ENCODE measurements around the gene FOSB.

FOSB gene

DNA sequence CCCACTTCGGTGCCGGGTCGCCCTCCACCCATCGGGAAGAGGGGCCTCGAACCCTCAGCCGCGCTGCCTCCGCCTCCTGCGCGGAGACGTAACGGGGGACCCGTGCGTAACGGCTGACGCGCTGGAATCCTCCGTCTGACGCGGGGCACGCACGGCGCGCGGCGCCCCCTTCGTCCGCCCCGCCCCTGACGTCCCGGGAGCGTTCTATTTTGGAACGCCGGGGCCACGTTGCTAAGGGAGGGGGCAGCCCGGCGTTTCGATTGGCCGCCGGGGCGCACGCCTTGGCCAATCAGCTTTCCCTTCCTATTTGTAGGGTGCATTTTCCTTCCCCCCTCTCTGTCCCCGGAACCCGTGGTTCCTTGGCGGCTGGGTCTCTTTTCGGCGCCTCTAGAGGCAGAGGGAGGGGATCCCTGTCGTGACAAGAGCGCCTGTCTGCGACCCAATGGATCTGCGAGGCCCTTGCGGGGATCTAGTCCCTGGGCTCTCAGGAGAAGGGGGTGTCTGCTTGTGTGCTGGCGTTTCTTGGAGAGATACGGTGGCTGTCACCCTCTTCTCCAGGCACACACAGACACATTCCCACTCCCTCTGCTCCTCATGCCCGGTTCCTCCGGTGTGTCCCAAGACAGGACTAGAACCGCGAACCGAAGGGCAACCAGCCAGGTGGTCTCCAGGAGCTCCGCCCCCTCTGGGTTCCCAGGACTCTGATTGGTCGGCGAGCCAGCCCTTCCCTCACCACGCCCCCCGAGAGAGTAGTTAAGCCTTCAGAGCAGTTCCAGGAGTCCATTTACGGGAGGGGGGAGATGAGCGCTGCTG, 1.5 kb downstream of the FOSB start:
- DNase-seq: peak; percentile 85 to 93

DNA sequence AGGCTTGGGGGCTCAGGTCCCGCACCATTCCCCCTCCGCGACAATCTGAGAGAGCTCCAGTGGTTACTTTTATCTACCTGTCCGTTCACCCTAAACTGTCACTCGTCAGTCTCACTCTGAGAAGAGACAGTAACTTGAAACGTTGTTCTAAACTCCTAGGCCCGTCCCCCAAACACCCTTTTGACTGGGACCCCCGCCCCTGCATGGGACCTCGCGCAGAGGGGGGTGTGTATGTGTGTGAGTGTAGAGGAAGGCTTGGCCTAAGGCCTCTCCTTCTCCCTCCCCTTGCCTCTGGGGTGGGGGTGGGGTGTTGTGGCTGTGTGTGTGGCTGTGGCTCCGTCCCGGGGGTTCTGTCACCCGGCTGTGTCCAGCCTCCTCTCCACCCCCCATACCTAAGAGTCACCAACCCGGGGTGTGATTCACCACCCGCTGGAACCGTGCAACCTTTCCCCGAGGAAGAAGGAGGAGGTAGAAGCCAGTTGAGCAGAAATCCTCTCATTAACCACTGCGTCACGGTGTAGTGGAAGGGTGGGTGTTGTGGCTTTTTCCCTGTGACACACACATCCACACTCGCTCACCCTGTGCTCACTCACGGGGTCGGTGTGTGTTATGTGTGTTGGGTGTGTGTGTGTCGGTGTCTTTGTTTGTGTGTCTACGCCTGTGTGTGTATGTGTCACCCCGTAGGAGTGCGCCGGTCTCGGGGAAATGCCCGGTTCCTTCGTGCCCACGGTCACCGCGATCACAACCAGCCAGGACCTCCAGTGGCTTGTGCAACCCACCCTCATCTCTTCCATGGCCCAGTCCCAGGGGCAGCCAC, 2.4 kb downstream of the FOSB start:
- DNase-seq: no peak

DNA sequence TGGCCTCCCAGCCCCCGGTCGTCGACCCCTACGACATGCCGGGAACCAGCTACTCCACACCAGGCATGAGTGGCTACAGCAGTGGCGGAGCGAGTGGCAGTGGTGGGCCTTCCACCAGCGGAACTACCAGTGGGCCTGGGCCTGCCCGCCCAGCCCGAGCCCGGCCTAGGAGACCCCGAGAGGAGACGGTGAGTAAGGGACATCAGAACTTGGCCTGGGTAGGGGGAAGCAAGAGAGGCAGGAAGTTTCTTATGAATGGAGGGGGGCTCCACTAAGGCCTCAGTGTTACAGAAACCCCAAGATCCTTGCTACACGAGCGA, 2.9 kb downstream of the FOSB start:
- DNase-seq: no peak

DNA sequence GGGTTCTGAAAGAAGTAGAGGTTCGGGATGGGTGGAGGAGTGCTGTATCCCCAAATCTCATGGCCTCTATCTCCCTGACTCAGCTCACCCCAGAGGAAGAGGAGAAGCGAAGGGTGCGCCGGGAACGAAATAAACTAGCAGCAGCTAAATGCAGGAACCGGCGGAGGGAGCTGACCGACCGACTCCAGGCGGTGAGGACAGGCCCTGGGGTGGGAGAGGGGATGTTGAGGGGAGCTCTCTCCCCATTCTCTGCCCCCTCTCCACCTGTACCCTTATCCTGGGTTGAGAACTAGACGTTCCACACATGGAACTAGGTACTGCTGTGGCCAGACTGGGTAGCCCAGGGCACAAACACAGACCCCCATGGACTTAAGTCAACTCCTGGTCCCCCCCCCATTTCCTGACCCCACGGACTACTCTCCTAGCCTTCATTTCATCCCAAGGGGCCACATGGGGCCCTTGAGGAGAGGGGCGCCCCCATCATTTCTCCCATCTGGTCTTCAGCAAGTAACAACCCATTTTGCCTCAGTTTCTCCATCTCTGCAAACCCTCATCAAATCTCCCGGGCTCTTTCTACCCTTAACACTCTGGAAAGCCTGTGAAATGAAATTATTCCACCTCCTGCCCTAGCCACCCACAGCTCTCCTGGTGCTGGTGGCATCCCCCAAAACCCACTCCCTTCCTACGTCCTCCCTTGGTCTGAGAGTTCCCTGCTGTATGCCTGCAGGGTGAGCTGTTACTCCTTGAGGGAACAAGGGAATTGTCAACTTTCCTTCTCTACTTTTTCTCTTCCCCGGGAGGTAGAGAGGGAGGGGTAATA, 3.5 kb downstream of the FOSB start:
- DNase-seq: no peak

DNA sequence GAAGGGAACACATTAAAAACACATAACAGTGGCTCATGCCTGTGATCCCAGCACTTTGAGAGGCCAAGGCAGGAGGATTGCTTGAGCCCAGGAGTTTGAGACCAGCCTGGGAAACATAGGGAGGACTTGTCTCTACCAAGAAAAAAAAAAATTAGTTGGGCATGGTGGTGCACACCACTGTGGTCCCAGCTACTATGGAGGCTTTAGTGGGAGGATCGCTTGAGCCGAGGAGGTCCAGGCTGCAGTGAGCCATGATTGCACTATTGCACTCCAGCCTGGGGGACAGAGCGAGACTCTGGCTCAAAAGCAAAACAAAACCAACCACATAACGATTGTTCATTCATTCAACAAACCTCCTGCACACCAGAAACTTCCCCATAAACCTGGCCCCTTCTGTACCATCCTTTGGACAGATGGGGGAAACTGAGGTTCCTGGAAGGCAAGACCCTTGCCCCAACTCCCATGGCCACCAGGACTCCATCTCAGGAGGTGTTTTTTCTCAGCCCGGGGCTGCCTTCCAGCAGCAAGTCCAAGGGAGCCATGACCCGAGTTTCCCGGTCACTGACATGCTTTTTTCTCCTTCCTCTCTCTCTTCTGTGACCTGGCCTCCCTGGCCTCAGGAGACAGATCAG, 4.3 kb downstream of the FOSB start:
- DNase-seq: no peak

DNA sequence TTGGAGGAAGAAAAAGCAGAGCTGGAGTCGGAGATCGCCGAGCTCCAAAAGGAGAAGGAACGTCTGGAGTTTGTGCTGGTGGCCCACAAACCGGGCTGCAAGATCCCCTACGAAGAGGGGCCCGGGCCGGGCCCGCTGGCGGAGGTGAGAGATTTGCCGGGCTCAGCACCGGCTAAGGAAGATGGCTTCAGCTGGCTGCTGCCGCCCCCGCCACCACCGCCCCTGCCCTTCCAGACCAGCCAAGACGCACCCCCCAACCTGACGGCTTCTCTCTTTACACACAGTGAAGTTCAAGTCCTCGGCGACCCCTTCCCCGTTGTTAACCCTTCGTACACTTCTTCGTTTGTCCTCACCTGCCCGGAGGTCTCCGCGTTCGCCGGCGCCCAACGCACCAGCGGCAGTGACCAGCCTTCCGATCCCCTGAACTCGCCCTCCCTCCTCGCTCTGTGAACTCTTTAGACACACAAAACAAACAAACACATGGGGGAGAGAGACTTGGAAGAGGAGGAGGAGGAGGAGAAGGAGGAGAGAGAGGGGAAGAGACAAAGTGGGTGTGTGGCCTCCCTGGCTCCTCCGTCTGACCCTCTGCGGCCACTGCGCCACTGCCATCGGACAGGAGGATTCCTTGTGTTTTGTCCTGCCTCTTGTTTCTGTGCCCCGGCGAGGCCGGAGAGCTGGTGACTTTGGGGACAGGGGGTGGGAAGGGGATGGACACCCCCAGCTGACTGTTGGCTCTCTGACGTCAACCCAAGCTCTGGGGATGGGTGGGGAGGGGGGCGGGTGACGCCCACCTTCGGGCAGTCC, 5.0 kb downstream of the FOSB start:
- no peak for DNase-seq

DNA sequence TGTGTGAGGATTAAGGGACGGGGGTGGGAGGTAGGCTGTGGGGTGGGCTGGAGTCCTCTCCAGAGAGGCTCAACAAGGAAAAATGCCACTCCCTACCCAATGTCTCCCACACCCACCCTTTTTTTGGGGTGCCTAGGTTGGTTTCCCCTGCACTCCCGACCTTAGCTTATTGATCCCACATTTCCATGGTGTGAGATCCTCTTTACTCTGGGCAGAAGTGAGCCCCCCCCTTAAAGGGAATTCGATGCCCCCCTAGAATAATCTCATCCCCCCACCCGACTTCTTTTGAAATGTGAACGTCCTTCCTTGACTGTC, 5.5 kb downstream of the FOSB start:
- no peak for DNase-seq

DNA sequence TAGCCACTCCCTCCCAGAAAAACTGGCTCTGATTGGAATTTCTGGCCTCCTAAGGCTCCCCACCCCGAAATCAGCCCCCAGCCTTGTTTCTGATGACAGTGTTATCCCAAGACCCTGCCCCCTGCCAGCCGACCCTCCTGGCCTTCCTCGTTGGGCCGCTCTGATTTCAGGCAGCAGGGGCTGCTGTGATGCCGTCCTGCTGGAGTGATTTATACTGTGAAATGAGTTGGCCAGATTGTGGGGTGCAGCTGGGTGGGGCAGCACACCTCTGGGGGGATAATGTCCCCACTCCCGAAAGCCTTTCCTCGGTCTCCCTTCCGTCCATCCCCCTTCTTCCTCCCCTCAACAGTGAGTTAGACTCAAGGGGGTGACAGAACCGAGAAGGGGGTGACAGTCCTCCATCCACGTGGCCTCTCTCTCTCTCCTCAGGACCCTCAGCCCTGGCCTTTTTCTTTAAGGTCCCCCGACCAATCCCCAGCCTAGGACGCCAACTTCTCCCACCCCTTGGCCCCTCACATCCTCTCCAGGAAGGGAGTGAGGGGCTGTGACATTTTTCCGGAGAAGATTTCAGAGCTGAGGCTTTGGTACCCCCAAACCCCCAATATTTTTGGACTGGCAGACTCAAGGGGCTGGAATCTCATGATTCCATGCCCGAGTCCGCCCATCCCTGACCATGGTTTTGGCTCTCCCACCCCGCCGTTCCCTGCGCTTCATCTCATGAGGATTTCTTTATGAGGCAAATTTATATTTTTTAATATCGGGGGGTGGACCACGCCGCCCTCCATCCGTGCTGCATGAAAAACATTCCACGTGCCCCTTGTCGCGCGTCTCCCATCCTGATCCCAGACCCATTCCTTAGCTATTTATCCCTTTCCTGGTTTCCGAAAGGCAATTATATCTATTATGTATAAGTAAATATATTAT, 6.1 kb downstream of the FOSB start:
- no peak for DNase-seq

DNA sequence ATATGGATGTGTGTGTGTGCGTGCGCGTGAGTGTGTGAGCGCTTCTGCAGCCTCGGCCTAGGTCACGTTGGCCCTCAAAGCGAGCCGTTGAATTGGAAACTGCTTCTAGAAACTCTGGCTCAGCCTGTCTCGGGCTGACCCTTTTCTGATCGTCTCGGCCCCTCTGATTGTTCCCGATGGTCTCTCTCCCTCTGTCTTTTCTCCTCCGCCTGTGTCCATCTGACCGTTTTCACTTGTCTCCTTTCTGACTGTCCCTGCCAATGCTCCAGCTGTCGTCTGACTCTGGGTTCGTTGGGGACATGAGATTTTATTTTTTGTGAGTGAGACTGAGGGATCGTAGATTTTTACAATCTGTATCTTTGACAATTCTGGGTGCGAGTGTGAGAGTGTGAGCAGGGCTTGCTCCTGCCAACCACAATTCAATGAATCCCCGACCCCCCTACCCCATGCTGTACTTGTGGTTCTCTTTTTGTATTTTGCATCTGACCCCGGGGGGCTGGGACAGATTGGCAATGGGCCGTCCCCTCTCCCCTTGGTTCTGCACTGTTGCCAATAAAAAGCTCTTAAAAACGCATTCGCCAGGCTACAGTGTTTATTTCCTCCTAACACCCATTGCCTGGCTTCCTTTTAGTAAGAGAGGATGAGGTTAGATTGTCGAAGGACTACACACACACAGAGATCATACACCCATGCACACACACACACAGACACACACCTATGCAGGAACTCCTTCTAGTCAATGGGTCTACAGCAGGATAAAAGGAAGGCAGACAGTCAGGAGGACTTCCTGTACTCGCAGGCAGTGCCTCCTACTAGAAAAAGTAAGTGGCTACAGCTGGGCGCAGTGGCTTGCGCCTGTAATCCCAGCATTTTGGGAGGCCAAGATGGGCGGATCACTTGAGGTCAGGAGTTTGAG, 7.1 kb downstream of the FOSB start:
- DNase-seq: no peak

DNA sequence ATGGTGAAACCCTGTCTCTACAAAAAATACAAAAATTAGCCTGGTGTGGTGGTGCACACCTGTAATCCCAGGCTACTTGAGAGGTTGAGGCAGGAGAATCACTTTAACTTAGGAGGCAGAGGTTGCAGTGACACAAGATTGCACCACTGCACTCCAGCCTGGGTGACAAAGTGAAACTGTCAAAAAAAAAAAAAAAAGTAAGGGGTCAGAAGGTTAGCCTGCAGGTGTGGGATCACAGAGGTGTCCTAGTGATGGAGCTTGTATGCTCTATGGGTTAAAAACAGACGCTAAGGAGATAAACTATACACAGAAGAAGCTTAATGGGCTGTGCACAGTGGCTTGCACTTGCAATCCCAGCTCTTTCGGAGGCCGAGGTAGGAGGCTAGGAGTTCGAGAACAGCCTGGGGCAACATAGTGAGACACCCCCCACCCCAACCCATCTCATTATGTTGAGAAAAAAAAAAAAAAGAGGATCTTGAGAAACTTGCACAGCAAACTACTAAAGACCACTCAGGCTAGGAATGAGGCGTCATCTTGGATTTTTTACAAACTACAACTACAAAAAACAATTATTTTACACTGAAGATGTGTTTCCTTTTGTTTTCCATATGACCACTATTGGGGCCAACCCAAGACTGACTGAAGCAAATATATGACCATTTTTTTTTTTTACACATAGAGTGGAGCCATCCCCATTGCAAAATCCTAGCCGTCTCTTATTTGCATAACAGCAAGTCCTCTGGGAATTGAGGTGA, 7.9 kb downstream of the FOSB start:
- DNase-seq: no peak

DNA sequence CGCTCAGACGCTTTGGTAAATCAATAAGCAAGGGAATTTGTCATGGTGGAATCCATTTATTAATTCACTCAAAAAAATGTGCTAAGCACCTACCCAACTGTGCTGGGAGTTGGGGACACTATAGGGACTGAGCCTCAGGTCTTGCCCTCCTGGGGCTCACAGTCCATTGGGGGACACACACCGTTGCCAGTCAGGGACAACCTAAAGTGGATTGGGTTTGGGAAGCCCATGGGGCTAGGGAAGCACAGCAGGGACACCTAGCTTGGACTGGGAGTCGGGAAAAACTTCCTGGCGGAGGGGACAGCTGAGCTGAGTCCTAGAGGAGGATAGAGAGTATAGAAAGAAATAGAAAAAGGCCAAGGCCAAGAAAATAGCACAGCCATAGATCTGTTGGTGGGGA, 8.5 kb downstream of the FOSB start:
- no peak for DNase-seq

DNA sequence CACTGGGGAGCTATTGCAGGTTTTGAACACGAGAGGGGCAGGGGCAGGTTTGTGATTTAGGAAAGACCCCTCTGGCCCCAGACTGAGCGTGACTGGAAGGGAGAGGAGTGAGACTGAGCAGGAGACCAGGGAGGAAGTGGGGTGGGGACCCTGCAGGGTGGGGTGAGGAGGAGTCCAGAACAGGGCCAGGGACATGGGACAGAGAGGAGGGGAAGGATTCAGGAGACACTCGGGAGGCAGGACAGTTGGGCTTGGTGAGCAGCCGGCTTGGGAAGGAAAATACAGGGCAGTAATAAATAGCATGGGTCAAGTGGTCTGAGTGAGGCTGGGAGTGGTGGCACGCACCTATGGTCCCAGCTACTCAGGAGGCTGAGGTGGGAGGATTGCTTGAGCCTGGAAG, 9.4 kb downstream of the FOSB start:
- DNase-seq: no peak

DNA sequence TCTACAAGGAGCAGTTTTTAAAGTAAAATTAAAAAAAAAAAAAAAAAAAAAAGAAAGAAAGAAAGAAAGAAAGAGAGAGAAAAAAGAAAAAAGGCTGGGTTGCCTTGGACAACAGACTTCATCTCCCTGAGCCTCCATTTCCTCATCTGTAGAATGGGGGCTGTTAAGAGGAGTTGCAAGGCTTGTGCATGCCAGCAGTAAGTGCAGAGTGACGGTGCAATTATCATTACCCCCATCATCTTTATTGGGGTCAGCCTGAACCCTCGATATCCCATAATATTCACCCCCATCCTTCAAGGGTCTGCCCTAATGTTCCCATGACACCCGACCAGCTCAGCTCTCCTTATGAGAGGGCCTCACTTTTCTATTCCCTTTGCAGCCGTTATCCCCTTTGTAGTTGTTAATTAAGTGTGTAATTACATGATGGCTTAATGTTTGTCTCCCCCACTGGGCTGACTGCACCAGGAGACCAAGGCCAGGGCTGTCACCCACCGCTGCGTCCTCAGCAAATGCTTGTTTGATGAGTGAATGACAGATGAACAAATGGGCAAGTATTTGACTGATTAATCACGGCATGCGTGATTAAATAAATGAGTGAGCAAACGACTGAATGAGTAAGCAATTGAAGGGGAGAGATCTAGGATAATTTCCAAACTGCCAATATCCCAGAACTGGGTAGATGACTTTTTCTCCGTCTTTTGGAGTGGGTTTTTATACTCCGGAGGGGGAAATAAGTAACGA, 10.1 kb downstream of the FOSB start:
- peak in 1 of 2 experiments; percentile 19 for DNase-seq

DNA sequence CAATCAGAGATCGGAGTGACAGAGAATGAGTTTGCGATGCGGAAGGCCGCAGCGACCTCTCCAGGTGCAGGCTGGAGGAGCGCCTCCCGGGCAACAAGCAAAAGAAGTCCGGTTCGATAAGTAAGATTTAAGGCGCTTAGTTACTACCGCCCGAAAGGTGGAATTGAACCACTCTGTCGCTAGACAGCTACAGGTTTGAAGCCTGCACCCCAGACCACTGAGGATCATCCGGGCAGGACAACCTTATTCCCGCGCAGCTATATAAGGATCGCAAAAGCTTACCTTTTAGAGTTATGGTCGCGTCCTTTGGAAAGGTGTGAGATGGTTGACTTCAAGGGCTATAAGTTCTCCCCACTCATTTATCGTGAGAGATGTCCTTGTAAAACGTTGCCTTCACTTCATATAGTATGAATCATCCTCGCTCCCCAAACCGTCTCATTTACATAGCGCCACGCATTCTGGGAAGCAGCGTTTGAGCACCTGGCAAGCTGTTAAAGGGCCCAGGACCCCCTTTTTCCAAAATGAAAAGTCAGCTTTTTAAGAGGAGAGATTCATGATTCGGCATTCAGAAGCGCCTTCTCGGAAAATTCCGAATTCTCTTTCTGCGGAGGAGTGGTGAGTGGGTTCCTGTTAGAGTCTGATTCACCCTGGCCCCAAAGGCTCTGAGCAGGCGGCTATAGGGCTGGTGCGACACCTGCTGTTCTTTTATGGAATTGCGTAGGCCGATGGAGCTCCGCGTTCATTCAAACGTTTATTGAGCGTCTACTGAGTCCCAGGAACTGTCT, 10.8 kb downstream of the FOSB start:
- peak; percentile 87 for DNase-seq

DNA sequence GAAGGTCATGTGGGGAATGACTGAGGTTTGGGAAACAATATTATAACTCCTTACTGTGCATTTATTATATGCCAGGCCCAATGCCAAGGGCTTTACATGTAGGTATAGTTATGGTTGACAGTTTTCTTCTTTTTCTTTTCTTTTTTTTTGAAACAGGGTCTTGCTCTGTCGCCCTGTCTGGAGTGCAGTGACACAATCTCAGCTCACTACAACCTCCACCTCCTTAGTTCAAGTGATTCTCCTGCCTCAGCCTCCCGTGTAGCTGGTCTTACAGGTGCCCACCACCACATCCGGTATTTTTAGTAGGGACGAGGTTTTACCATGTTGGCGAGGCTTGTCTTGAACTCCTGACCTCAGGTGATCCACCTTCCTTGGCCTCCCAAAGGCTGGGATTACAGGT, 15.2 kb downstream of the FOSB start:
- DNase-seq: no peak

DNA sequence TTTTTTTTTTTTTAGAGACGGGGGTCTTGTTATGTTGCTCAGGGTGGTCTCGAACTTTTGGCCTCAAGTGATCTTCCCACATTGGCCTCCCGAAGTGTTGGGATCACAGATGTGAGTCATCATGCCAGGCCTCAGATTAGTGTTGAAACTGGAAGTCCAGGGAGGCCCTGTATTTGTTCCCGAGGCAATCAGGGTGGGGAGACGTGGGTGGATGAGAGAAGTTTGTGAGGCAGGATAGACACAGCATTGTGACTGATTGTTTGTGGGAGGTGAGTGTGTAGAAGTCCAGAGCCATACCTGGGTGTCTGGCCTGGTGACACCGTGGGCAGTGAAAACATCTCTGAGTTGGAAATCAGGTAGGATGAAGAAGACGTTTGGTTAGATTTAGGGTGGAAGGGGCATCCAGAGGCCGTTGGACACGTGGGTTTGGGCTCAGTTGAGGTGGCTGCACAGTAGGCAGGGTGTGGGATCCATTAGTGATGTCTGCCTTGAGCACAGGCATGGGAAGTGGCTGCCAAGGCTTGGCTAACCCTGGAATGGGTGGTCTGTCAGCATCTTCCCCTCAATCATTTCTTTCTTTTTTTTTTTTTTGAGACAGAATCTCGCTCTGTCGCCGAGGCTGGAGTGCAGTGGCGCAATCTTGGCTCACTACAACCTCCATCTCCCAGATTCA, 16.6 kb downstream of the FOSB start:
- no peak for DNase-seq
